Loucy (cell line): Measurements from ENCODE around the gene USB1.

Source experiments
- H2AFZ ChIP-seq: fragments of 200-600 bp; sonication (generic); 2 replicates; pipeline ENCODE4 v1.6.0; 2016; ENCODE audit warnings: antibody characterized with exemption, mild to moderate bottlenecking, low read length, moderate library complexity
- H3F3A ChIP-seq: fragments of 200-600 bp; 2 replicates; pipeline ENCODE4 v1.6.0; 2016; ENCODE audit warnings: antibody characterized with exemption, low read depth, mild to moderate bottlenecking
- H3K27me3 ChIP-seq: fragments of 200-600 bp; sonication (generic); 2 replicates; pipeline ENCODE4 v1.6.1; 2014; ENCODE audit warnings: low read length, mild to moderate bottlenecking; ENCODE audit not compliant: insufficient read depth, poor library complexity, severe bottlenecking
- H3K36me3 ChIP-seq: fragments of 200-600 bp; sonication (generic); 2 replicates; pipeline ENCODE4 v1.6.1; 2016; ENCODE audit warnings: low read length; ENCODE audit not compliant: insufficient read depth
- H3K4me1 ChIP-seq: fragments of 200-600 bp; sonication (generic); 2 replicates; pipeline ENCODE4 v1.5.1; 2014; ENCODE audit warnings: low read length, mild to moderate bottlenecking; ENCODE audit not compliant: insufficient read depth, poor library complexity, severe bottlenecking
- H3K4me2 ChIP-seq: fragments of 200-600 bp; sonication (generic); 2 replicates; pipeline ENCODE4 v1.6.0; 2014; ENCODE audit warnings: antibody characterized with exemption, low read length, low read depth, mild to moderate bottlenecking; ENCODE audit not compliant: poor library complexity, severe bottlenecking
- H3K4me3 ChIP-seq: fragments of 200-600 bp; sonication (generic); 2 replicates; pipeline ENCODE4 v1.5.1; 2014; ENCODE audit warnings: low read length, mild to moderate bottlenecking, mixed read lengths; ENCODE audit not compliant: poor library complexity, severe bottlenecking
- H3K79me2 ChIP-seq: fragments of 200-600 bp; sonication (generic); 2 replicates; pipeline ENCODE4 v1.6.1; 2014; ENCODE audit warnings: low read length; ENCODE audit not compliant: insufficient read depth
- H3K9ac ChIP-seq: fragments of 200-600 bp; sonication (generic); 2 replicates; pipeline ENCODE4 v1.6.0; 2014; ENCODE audit warnings: mild to moderate bottlenecking, low read depth, low read length, moderate library complexity; ENCODE audit not compliant: poor library complexity, severe bottlenecking
- H3K9me2 ChIP-seq: fragments of 200-600 bp; sonication (generic); replicated peaks from 2 replicates; pipeline ENCODE4 v1.6.1; 2016; ENCODE audit warnings: low read depth, low read length, mixed read lengths
- H3K9me3 ChIP-seq: fragments of 200-600 bp; sonication (generic); 2 replicates; pipeline ENCODE4 v1.6.1; 2014; ENCODE audit warnings: mild to moderate bottlenecking, antibody characterized with exemption, low read length, low read depth; ENCODE audit not compliant: insufficient read depth
- H4K20me1 ChIP-seq: fragments of 200-600 bp; sonication (generic); 2 replicates; pipeline ENCODE4 v1.6.0; 2014; ENCODE audit warnings: antibody characterized with exemption, low read length, mild to moderate bottlenecking; ENCODE audit not compliant: insufficient read depth, poor library complexity, severe bottlenecking
- EZH2phosphoT487 ChIP-seq: fragments of 200-600 bp; IDR thresholded peaks from 2 replicates; pipeline ENCODE4 v1.6.1; 2018; ENCODE audit warnings: antibody characterized with exemption, mild to moderate bottlenecking, moderate library complexity, borderline replicate concordance
- TF ChIP-seq, protein P1 (sequence below): fragments of 200-600 bp; sonication (generic); conservative IDR thresholded peaks from 2 replicates; pipeline ENCODE4 v1.5.1; 2014; ENCODE audit warnings: mild to moderate bottlenecking, antibody characterized with exemption, low read length

USB1 gene

GRCh38 chr16:57988929-57989328 is 12.3 kb upstream of the USB1 start:
- Histone ChIP-seq H3K9ac (no peak overlapping the region), H3K36me3 (no peaks in the 10 kb centered on the region), H3K9me2 (no peaks in the 10 kb centered on the region), H2AFZ (no peak overlapping the region), H3F3A (no peaks in the 10 kb centered on the region), H3K4me2 (no peak overlapping the region), H3K9me3 (no peaks in the 10 kb centered on the region), H3K4me1 (no peaks in the 10 kb centered on the region), H3K27me3 (no peaks in the 10 kb centered on the region), H3K79me2 (no peaks in the 10 kb centered on the region), H4K20me1 (no peaks in the 10 kb centered on the region), H3K4me3 (no peak overlapping the region)
- TF ChIP-seq EZH2phosphoT487 = no peak
- TF ChIP-seq, protein P1, sequence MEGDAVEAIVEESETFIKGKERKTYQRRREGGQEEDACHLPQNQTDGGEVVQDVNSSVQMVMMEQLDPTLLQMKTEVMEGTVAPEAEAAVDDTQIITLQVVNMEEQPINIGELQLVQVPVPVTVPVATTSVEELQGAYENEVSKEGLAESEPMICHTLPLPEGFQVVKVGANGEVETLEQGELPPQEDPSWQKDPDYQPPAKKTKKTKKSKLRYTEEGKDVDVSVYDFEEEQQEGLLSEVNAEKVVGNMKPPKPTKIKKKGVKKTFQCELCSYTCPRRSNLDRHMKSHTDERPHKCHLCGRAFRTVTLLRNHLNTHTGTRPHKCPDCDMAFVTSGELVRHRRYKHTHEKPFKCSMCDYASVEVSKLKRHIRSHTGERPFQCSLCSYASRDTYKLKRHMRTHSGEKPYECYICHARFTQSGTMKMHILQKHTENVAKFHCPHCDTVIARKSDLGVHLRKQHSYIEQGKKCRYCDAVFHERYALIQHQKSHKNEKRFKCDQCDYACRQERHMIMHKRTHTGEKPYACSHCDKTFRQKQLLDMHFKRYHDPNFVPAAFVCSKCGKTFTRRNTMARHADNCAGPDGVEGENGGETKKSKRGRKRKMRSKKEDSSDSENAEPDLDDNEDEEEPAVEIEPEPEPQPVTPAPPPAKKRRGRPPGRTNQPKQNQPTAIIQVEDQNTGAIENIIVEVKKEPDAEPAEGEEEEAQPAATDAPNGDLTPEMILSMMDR = no peak

DNA sequence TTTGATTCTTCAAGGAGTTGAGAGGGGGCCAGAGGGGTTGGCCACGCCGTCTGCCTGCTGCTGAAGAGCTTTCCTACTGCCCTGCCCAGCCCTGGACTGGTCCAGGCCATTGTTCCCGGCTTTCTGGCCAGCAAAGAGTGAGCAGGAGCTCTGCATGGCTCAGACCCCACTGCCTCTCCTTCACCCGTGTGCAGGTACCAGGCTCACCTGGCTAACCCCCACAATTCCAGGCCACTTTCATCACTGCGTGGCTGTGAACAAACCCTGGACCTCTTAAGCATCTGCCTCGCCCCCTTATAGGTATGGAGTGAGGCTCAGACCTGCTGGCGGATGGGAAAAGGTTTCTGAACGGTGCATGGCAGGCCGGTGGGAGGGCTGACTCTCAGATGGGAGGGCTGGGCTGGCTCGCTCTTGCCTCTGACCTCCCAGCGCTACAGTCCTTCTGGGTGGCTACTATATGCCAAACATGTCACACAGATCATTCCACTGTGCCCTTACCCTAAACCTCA is 9.6 kb upstream of the USB1 start:
- Histone ChIP-seq H2AFZ (no peak overlapping the region), H3K4me3 (no peak overlapping the region), H3K9ac (no peak overlapping the region), H3K9me2 (no peaks in the 10 kb centered on the region), H3K79me2 (peaks cover 5% of the 10 kb centered on the region; the same call in 1 of the 2 replicates), H3K4me2 (no peak overlapping the region), H4K20me1 (peaks cover 3% of the 10 kb centered on the region), H3K4me1 (peaks cover 12% of the 10 kb centered on the region), H3K9me3 (no peaks in the 10 kb centered on the region), H3K27me3 (no peaks in the 10 kb centered on the region), H3F3A (no peaks in the 10 kb centered on the region), H3K36me3 (peaks cover under 1% of the 10 kb centered on the region; the same call in 1 of the 2 replicates)
- no peak for TF ChIP-seq EZH2phosphoT487
- TF ChIP-seq, protein P1 = no peak

GRCh38 chr16:57992084-57992483 is 9.1 kb upstream of the USB1 start:
- Histone ChIP-seq H4K20me1 (peaks cover 3% of the 10 kb centered on the region), H3F3A (no peaks in the 10 kb centered on the region), H3K27me3 (no peaks in the 10 kb centered on the region), H3K4me2 (no peak overlapping the region), H3K79me2 (peaks cover 5% of the 10 kb centered on the region; the same call in 1 of the 2 replicates), H2AFZ (no peak overlapping the region), H3K9ac (no peak overlapping the region), H3K4me3 (no peak overlapping the region), H3K9me3 (no peaks in the 10 kb centered on the region), H3K4me1 (peaks cover 12% of the 10 kb centered on the region), H3K9me2 (no peaks in the 10 kb centered on the region), H3K36me3 (peaks cover 6% of the 10 kb centered on the region; the same call in 1 of the 2 replicates)
- TF ChIP-seq, protein P1 = no peak
- TF ChIP-seq EZH2phosphoT487 = no peak
